NCI-H82 treated with DMSO at 0.1 percent for 48 hours (cell line): Measurements from ENCODE around the gene TTC28.
"Not testable (repeated sequence)": the region's sequence is repeated elsewhere in the genome, so short reads cannot be mapped to it uniquely, and the experiment has no call there.

ENCODE experiments used
- DNase-seq: peaks from one replicate; lab custom pipeline; 2025; ENCODE audit not compliant: unreplicated experiment; lab: John Stamatoyannopoulos, UW

Gene TTC28

DNA sequence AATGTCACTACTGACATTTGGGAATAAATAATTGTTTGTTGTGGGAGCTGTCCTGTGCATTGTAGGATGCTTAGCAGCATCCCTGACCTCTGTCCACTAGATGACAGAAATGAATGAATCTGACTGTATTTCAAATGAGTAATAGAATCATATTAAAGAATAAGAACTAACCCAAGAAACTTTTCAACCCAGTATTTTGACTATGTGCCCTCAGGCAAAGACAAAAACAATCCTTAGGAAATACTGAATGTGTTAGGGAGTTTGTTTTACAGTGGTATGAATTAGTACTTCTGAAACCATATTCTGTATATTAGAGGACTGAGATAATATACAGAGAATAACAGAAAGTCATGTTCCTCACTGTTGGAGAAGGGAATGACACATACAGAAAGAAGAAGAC lies 439.7 kb downstream of the TTC28 start:
- no peak for DNase-seq

DNA sequence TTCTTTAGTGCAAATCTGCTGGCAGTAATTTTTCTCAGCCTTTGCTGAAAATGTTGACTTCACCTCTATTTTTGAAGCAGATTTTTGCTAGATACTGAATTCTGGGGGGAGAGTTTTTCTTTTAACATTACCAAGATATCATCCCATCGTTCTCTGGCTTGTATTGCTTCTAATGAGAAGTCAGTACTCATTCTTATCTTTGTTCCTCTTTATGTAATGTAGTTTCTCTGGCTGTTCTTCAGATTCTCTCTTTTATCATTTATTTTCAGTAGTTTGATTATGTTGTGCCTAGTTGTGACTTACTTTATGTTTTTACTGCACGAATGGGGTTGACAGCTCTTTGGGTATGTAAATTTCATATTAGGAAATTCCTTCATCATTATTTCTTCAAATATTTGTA lies 441.9 kb downstream of the TTC28 start:
- DNase-seq = no peak

DNA sequence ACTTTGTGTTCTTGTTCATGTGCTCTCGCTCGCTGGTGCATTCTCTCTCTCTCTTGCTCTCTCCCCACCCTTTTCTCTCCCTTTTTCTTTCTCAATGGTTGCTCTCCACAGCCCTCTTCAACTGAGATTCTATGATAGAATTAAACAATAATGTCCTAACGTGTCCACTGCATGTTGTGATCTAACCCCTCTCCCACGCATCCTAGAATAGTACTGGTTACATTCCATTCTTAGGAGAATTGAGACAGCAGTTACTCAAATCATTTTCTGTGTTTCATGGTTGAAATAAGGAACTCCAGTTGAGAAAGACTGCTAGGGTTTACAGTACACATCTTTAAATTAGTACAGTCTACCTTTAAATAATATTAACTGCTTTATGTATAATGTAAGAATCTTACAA lies 442.5 kb downstream of the TTC28 start:
- DNase-seq = no peak

DNA sequence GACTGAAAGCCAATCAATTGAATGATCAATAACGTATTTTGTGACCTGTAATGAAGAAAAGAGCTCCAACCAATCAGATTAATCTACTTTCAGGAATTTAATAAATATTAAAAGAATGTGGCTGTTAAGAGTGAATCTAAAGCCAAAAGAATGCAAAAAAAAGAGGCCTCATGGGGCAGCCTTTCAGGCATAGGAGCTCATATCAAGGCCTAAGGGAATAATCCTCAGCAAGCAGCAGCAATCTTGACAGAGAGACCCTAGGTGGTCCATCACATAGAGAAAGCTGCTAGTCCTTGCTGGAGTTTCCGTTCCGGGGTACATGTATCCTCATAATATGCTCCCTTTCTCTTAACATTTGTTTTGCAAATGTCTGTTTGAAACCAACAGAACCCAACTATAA lies 447.4 kb downstream of the TTC28 start:
- no peak for DNase-seq

DNA sequence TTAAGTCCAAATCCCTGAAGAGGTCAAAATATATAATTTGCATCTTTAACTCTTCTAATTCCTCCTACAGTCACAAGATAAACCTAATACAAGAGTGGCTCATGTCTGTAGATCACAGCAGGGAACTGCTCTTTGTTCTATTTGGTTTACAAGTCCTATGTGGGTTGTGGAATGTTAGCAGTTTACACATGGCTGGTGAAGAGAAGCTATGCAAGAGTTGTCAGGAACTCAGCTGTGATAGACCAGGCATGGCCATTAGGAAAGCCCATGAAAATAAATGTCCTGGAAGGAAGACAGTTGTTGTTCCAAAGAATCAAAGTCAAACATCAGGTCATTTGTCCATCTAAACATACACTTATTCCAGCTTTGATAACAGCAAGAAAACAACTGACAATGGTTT lies 448.2 kb downstream of the TTC28 start:
- no peak for DNase-seq

DNA sequence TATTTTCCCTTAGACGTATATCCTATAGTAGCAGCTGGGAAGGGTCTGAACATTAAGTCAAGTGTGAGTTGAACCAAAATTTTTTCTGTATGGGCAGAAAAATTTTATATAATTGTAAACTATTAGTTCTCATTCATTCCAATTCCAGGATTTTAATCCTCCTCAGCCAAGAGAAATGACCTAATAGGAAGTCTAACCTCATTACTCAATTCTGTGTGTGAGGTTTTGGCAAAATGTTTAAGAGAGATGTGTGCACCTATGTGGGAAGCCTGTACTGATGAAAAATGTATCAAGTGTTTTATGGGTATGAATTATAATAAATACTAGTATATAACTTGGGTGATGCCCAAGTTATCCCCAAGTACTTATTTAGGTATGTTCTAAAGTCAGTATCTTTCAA lies 449.0 kb downstream of the TTC28 start:
- no peak for DNase-seq

DNA sequence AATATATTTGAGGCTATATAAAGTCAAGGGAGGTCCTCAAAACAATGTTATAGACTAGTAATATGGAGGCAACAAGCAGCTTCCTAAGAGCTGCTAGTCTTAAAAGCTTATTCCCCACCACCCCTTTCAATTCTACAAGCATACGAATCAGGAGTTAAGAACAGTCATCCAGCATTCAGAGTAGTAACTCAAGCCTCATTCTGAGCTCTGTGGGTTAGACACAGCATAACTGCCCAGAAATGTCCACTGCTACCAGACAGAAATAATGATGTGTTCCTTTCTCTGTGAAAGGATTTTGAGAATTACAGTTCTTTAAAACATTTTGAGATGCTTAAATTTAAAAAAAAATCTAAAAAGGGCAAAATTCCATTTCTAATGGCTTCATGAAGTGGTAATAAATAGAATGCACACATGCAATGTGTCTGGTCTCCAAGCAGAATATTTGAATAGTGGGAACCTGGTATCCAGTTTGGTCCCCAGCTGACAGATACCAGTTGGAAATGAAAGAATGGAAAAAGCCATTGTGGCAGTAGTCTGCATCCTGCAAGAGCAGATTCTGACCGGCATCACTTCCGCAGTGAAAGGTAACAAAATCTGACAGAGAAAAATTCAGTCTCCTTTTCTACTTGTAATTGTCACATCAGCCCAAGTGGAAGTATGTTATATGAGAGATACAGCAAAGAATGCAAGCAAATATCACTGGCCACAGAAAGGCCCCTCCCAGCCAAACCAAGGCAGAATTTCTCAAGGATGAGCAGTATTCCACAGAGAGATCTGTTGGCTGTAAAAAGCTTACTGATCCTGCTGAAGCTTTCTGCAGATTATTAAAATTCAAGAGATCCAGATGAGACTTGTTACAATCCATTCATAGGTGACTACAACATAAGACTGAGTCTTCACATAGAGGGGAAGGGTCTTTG lies 449.8 kb downstream of the TTC28 start:
- DNase-seq = no peak

DNA sequence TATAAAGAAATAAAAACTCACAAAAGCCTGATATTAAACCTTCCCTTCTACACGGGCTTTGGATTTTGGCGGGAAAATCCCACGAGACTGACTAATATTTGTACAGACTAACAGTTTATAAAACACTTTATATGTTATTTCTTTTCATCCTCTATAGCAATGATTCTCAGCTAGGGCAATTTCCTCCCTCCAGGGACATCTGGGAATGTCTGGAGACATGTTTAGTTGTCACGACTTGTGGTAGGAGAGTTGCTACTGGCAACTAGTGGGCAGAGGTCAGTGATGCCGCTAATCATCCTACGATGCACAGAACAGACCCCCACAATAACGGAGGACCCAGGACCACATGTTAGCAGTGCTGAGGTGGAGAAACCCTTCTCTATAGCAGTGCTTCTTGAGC lies 455.8 kb downstream of the TTC28 start:
- DNase-seq = no peak

DNA sequence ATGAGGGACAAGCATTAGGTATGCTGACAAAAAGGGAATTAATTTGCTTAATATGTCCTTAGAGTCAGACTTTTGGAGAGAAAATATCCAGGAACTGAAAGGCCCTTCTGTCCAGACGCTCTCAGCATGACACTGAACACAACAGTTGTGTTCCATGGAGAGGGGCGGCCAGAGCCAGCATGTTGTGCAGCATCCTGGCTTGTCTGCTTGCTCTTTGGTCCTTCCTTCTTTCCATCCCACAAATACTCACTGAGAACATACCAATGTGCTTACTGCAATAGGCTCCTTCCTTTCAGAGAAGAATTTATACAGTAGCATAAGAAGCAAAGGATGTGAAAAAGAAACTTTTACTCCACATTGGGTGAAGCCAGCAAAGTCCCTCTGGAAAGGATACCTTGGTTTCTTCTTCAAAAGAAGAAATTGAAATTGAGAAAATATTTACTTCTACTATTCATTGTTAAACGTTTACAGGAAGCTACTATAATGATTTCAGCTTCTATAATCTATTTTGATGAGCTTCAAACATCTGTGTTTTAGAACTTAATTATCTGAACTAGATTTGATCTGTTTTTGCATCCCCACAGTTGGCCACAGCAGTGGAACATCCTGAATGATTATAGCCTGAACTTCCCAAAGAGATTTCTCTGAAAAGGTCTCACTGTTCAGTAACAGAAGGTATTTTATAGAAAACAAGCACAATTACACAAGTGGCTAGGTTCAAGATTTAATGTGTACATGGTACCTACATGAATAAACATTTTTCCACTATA lies 456.5 kb downstream of the TTC28 start:
- no peak for DNase-seq

DNA sequence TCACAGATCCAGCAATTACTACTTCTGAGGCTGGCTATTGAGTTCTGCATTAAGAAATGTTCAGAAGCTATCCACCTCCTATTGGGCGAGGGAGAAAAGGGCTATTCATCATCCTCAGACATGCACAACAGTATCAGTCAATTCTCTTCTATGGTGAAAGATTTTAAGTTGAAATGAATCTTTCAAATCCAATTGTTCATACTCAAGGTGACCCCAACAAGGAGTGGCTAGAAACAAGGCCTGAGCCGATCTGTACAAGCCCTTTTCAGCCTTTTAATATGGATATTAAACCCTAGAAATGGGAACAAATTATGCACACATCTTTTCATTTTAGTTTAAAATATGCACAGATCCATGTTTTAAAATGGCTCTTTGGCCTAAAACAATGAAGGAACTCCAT lies 457.1 kb downstream of the TTC28 start:
- no peak for DNase-seq

DNA sequence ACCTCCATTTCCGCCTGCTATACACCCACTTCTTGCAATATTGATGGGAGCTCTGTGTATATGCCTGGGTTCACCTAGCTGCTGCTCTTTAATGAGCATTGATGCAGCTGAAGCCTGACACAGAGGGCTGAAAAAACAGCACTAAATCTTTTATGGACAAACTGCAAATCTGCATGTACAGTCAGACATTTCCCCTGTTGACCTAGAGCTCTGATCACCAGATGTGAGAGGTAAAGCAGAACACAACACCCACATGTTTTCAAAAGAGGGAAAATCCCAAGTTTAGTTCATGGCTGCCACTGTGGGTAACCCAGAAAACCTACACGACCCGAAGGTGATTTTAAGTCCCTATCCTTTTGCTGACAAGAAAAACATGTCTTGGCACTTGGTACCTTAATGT lies 457.6 kb downstream of the TTC28 start:
- DNase-seq = no peak

DNA sequence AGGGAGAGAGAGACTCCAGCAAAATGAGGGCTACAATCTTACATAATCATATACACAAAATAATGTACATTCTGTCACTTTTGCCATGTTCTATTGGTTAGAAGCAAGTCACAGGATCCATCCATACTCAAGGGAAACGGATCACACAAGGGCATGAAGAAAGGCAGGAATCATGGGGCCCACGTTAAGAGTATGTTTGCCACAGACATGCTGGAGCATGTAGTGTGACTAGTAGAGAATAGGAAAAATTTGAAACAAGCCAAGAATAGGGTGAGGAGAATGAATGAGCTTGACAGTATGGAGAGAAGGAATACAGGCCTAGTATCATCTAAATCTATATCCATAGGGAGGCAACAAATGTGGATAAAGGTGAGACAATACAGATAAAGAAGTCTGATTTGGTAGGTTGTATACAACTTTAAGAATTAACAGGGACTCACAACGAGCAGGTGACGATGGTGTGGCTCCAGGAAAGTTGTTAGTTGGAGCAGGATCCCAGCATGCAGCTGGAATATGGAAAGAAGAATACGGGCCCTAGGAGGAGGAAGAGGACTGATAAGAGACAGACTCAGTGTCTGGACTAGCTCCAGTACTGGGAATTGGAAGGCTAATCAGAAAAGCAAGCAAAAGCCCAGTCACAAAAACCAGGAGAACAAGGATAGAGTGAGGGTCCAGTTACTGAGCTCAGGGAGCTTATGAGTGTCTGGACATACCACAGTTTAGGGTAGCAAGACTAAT lies 458.8 kb downstream of the TTC28 start:
- no peak for DNase-seq

DNA sequence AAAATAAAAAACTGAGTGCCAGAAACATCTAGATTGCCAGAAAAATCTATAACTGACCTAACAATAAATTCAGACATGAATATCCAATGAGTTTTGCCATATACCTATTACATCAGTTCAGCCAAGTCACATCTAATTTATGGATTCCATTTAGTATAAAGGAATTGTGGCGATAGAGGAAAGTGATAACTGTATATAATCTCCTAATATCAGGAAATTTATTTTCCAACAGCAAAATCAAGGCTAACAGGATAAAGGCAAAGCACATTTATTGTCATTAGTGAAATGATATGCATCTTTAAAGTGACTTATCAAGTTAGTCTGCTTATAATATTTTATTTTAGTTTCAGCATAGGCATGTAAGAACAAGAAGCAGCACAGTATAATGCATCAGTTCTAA lies 462.4 kb downstream of the TTC28 start:
- DNase-seq = no peak

DNA sequence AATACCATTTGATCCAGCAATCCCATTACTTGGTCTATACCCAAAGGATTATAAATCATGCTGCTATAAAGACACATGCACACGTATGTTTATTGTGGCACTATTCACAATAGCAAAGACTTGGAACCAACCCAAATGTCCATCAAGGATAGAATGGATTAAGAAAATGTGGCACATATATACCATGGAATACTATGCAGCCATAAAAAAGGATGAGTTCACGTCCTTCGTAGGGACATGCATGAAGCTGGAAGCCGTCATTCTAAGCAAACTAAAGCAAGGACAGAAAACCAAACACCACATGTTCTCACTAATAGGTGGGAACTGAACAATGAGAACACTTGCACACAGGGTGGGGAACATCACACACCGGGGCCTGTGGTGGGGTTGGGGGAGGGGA lies 464.9 kb downstream of the TTC28 start:
- DNase-seq = not testable (repeated sequence)

DNA sequence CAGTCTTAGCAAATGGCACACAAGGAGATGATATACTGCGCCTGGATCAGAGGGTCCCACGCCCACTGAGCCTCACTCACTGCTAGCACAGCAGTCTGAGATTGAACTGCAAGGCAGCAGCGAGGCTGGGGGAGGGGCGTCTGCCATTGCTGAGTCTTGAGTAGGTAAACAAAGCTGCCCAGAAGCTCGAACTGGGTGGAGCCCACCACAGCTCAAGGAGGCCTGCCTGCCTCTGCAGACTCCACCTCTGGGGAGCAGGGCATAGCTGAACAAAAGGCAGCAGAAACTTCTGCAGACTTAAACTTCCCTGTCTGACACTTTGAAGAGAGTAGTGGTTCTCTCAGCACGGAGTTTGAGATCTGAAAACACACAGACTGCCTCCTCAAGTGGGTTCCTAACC lies 470.2 kb downstream of the TTC28 start:
- DNase-seq = not testable (repeated sequence)

DNA sequence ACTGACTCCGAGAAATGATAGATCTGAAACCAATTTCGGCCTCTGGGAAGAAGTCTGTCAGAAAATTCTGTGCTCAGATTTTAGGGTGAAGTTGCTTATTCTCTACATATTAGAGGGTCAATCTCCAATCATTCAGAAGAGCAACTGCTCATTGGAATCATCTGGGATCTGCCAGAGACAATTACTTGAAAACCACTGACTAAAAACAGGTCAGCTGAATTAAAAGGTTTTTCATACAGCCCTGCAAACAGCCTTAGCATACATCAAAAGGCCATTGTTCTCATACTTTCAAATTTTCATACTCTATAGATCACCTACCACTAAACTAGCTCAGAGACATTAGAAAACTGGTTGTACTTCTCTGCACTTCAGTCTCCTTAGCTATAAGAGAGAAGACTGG lies 470.9 kb downstream of the TTC28 start:
- DNase-seq = no peak

DNA sequence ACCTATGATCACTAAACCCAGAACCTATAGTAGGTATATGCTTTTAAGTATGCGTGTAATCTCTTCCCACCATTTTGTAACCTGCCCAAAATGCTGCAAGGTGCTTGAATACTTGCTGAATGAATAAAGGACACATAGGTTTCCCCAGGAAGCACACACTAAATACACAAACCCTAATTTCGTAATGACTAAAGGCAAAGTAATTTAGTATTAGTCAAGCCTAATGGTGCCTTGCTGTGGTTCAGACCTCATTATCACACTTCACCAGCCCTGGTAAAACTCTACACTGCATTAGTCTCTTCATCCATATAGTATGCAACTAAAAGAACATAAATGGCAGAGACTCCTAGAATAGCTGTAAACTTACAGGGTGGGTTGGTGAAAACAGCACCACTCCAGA lies 471.6 kb downstream of the TTC28 start:
- no peak for DNase-seq

DNA sequence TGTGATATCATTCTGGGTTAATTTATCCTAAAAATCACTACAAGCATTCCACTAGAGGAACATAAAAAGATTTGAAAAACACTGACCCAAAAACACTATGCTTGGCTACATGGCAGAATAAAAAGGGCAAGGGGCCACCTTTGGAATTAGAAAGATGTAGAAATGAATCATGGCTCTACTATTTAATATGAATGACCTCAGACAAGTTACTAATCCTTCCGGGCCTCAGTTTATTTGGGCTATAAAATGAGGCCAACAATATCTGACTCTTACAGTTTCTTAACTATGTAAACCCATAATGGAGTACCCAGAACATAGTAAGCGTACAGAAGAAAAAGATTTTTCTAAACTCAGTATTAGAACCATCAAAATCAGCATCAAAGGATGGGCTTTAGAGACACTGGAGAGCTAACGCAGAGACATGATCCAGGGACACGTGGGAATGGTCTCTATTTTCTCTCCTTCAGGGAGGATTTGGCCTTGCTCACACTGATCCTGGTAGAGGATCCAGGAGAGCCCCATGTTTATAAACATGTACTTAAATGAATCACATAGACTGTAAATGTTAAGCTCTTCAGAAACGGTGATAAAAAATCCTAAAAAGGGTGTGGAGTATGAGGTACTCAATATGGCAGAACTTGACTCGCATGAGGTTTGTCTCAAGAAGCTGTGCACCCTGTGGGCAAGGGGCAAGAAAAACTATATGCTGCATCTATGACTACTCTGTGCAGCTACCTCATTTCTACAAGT lies 472.2 kb downstream of the TTC28 start:
- no peak for DNase-seq

DNA sequence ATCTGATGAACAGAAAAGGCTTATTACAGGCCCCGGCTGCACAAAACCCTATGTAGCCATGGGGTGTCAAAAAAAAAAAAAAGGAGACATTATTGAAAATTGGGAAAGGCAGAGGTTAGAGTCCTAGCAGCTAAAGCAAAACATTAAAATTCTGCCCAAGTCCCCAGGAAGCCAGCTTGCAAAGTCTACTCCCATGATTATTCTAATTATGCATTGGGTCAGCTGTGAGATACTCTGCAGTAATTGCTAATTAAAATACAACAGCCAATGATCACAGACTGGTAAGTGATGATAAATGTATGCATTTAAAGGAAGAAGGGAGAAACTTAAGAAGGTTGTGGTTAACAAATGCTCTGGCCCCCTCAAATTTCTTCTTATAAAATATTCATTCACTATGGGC lies 473.7 kb downstream of the TTC28 start:
- no peak for DNase-seq

DNA sequence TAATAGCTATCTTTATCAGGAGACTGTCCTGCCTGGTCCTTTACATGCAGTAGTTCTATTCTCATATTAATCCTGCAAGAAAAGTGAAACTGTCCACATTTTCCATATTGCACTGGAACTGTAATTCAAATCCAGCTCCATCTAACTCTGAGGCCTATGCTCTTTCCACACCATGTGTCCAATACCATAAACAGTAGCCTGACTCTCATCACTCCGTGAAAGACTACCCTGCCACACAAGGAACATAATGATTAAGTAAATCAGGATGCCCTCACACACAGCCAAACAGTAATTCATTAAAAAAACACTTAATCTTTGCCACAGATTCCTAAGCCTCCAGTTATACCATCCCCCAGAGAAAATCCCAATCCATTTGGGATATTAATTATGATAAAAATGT lies 475.3 kb downstream of the TTC28 start:
- no peak for DNase-seq

DNA sequence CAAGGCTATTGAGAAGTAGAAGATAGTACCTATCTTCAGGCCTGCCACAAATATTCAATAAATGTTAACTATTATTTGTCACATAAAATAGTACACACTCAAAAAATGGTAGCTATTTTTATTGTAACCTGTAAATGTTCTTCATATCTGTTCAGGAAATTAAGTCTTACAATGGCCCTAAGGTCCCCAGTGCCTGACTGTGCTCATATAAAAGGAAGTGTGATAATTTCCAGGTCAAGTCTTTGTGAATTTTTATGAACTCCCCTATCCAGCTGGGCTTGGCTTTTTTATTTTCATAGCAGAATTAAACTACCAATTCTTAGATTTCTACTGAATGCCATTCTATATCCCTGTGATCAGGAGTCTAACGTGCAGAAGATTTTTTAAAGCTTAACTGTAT lies 476.4 kb downstream of the TTC28 start:
- DNase-seq = no peak
